Fibroblast of pulmonary artery (primary cell): ENCODE data around the gene PDXK.

Experiments
- DNase-seq: peaks from one replicate; pipeline ENCODE4 v3.0.0-alpha.2; 2010; ENCODE audit warnings: low read depth
- H3K4me3 ChIP-seq: replicated peaks from 2 replicates; pipeline ENCODE4 v1.5.1; 2011; ENCODE audit warnings: low read depth, mild to moderate bottlenecking, control low read depth, low read length, moderate library complexity
- TF ChIP-seq, protein P1 (sequence below): IDR thresholded peaks from 2 replicates; pipeline ENCODE4 v1.5.1; 2011; ENCODE audit warnings: mild to moderate bottlenecking, control low read depth, low read length, inconsistent platforms; ENCODE audit errors: missing control alignments

The PDXK gene

GRCh38 chr21:43777953-43778352 is 59.0 kb downstream of the PDXK start:
- H3K4me3 ChIP-seq: no peak overlapping the region
- TF ChIP-seq, protein P1, sequence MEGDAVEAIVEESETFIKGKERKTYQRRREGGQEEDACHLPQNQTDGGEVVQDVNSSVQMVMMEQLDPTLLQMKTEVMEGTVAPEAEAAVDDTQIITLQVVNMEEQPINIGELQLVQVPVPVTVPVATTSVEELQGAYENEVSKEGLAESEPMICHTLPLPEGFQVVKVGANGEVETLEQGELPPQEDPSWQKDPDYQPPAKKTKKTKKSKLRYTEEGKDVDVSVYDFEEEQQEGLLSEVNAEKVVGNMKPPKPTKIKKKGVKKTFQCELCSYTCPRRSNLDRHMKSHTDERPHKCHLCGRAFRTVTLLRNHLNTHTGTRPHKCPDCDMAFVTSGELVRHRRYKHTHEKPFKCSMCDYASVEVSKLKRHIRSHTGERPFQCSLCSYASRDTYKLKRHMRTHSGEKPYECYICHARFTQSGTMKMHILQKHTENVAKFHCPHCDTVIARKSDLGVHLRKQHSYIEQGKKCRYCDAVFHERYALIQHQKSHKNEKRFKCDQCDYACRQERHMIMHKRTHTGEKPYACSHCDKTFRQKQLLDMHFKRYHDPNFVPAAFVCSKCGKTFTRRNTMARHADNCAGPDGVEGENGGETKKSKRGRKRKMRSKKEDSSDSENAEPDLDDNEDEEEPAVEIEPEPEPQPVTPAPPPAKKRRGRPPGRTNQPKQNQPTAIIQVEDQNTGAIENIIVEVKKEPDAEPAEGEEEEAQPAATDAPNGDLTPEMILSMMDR: no peak
- no peak for DNase-seq

DNA sequence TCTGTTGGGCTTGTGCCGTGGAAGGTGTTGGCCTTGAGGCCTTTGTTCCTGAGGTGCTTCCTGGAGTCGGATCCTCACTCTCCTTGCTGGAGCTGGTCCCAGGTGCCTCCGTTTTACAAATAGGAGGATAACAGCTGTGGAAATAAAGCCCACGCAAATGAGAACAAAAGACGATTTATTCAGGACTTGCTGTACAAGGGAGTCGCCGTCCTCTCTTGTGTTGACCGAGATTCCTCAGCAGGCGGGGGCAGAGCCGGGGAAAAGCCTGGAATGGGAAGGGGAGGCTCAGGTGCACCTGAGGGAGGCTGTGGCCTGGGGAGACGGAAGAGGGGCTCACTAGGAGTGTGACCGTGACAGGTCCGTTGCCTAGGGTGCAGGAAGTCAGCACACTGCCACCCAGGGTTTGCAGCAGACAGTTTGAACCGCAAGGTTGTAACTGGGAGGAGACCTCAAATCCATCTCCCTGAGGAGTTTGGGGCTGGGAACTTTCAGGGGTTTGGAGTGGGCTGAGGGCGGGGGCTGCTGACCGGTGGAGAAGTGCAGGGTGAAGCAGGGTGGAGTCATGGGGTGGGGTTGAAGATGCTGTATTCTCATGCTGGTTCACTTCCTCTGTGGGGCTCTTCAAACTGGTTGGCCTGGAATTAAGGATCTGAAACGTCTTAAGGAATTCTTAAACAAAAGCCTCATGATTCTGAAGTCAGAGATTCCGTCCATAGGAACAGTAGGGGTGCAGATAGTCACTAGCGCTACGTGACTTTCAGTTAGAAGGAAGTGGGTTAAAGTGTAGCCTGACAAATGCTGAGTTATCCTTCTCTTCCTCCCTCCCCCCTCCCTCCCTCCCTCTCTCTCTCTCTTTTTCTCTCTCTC is 59.8 kb downstream of the PDXK start:
- DNase-seq: no peak
- TF ChIP-seq, protein P1: no peak
- H3K4me3 ChIP-seq: no peak overlapping the region

GRCh38 chr21:43779660-43780059 is 60.7 kb downstream of the PDXK start:
- TF ChIP-seq, protein P1: no peak
- no peak overlapping the region for H3K4me3 ChIP-seq
- no peak for DNase-seq

GRCh38 chr21:43781846-43782245 is 62.9 kb downstream of the PDXK start:
- no peak overlapping the region for H3K4me3 ChIP-seq
- no peak for DNase-seq
- TF ChIP-seq, protein P1: no peak

DNA sequence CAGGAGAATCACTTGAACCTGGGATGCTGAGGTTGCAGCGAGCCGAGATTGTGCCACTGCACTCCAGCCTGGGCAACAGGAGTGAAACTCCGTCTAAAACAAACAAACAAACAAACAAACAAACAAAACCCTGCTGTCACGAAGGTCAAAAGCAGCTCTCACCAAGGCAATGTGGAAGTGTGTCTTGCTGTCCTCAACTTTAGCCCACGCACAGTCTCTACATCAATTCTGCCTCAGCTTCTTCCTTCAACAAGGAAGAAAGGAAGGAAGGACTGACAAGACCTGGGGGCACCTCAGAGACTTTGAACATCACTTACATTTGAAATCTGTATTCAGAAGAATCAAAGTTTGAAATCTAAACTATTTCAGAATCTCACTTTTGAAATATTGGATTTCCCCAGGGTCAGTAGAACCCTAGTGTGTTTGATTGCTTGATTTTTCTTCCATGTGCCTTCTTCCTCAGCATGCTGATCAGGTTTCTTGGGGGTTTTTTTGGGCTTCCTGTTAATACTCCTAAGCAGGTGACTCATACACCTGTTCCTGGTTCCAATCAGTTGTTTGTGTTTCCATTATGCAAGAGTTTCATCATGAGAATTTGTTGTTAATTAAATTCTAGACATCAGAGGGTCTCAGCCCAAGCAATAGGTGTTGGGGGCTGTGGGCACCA is 63.6 kb downstream of the PDXK start:
- H3K4me3 ChIP-seq: no peak overlapping the region
- no peak for DNase-seq
- TF ChIP-seq, protein P1: no peak

DNA sequence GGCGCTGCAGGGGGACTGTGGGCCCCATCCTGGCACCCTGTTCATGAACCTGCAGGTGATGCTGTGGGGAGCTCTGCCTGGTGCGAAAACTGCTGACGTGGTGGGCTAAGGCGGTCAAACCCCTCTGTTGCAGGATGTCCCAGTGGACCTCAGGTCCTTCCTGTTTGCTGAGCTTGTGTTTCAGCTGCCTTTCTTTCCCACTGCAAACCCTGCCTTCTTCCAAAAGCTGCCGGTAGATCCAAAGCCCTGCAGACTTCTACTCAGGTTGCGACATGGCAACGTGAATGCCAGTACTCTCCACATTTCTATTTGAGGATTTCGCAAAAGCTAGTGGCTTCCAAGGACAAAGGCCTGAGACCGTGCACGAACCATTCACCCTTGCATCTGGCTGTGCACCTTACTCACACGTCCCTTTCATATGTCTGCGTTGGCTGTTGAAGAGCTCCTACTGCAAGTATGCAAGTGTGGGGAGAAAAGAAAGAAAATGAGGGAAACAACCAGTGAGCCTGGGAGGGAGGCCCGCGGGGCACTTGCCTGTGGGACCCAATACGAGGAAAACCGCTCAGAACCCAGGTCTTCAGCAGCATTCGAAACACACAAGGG is 64.3 kb downstream of the PDXK start:
- no peak overlapping the region for H3K4me3 ChIP-seq
- TF ChIP-seq, protein P1: no peak
- no peak for DNase-seq
